AG04449 (cell line): Measurements from ENCODE around the gene EFNA5.

ENCODE experiments used
- CTCF ChIA-PET: fragments of 350-600 bp; formaldehyde crosslinking; extraction: SDS; loops from one replicate; lab custom pipeline; 2021; ENCODE audit warnings: antibody characterized with exemption; lab: Yijun Ruan, JAX
- POLR2A ChIA-PET: fragments of 400-600, 350-600 bp; formaldehyde crosslinking; extraction: SDS; loops from one replicate; lab custom pipeline; 2020; ENCODE audit warnings: antibody characterized with exemption, inconsistent platforms; lab: Yijun Ruan, JAX
- DNase-seq: peaks from one replicate; pipeline ENCODE4 v3.0.0-alpha.2; 2010; ENCODE audit warnings: low read depth, low spot score
- H3K4me3 ChIP-seq: 2 replicates; pipeline ENCODE4 v1.5.1; 2011; ENCODE audit warnings: low read depth, mild to moderate bottlenecking, control low read depth, low read length
- CTCF ChIP-seq: IDR thresholded peaks from one replicate; pipeline ENCODE4 v1.5.1; 2011; ENCODE audit warnings: mild to moderate bottlenecking, moderate library complexity, low read length, control low read depth, inconsistent platforms; ENCODE audit not compliant: insufficient read depth; ENCODE audit errors: missing control alignments

The EFNA5 gene

GRCh38 chr5:107671742-107672210, 1.0 kb upstream of the EFNA5 start:
- ChIA-PET POLR2A (interaction anchor here (0.7 kb wide), 1 partner anchor 200 kb away, joined by 4 read pairs; no protein-coding TSS in a partner anchor), CTCF (no interaction called here)
- no peak for DNase-seq
- H3K4me3 ChIP-seq: peak overlapping the region; percentile 63
- TF ChIP-seq CTCF: no peak

GRCh38 chr5:107670087-107670931, 428 bp downstream of the EFNA5 start:
- POLR2A ChIA-PET: no interaction called here
- CTCF ChIA-PET: interaction anchor here (0.6 to 1.0 kb wide), 2 partner anchors 98 to 540 kb away, joined by 3 read pairs; no protein-coding TSS in a partner anchor
- no peak for TF ChIP-seq CTCF
- DNase-seq: no peak
- H3K4me3 ChIP-seq: peak overlapping the region; percentile 63

- TF ChIP-seq CTCF: no peak
- CTCF ChIA-PET: interaction anchor here (0.6 to 1.0 kb wide), 2 partner anchors 97 to 541 kb away, joined by 3 read pairs; no protein-coding TSS in a partner anchor
- H3K4me3 ChIP-seq: peak overlapping the region; percentile 63
- no peak for DNase-seq
- POLR2A ChIA-PET: no interaction called here
These were observed 1.4 kb downstream of the EFNA5 start for GRCh38 chr5:107669096-107670031.

- no peak for DNase-seq
- CTCF ChIA-PET: no interaction called here
- POLR2A ChIA-PET: no interaction called here
- no peak for TF ChIP-seq CTCF
- peak overlapping the region; percentile 63 for H3K4me3 ChIP-seq
These were observed 2.3 kb downstream of the EFNA5 start for GRCh38 chr5:107668154-107669095.

GRCh38 chr5:107666051-107666655, 4.6 kb downstream of the EFNA5 start:
- H3K4me3 ChIP-seq: no peak overlapping the region
- DNase-seq: no peak
- ChIA-PET POLR2A (no interaction called here), CTCF (no interaction called here)
- no peak for TF ChIP-seq CTCF
